GM18507 (cell line): ENCODE results near the gene LRMDA.

Experiments
- DNase-seq: peaks from one replicate; pipeline ENCODE4 v3.0.0; 2011; ENCODE audit warnings: low read depth; ENCODE audit not compliant: insufficient read length; ENCODE audit errors: extremely low spot score
- FAIRE-seq: peaks from 2 replicates; lab custom pipeline; 2011; peaks lifted over from hg19 to GRCh38; lab: Jason Lieb, UNC

The LRMDA gene

DNA sequence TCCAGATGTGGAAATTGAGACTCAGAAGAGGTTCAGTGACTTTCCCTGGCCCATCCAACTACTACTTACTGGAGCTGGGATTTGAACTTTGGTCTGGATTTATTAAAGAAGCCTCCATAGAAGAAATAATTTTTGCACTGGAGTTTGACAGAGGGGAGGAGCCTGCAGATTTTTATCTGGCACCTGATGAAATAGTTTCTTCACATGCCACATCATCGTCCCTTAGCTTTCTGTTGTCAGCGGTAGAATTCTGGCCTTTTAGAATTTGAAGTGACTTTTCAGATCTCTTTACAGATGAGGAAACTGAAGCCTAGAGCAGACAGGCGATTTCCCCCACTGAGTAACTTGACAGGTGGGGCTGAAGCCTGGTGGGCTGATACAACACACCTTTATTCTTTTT is 233.5 kb downstream of the LRMDA start:
- FAIRE-seq = no peak
- no peak for DNase-seq

GRCh38 chr10:75665707-75666106 is 234.3 kb downstream of the LRMDA start:
- DNase-seq (no peak), FAIRE-seq (no peak)

DNA sequence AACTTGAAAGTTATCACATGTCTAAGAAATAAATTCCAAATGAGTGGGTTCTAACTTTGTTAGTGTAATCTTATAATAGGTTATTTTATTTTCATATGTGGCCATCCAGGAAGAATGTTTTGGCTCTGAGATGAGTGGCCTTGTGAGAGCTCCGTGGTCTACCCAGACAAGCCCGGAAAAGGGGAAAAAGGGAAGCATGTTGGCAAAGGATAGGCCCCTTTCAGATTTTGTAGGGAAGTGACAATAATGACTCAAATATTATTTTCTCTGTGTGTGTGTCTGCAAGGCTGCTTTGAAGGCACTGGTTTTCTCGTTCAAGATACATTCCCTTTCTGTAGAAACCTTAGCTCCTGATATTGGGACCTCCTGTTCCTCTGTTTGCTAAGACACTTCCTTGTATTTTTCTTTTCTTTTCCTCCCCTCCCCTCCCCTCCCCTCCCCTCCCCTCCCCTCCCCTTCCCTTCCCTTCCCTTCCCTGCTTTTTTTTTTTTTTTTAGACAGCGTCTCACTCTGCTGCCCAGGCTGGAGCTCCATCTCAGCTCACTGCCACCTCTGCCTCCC is 240.8 kb downstream of the LRMDA start:
- DNase-seq (no peak), FAIRE-seq (no peak)

GRCh38 chr10:75672842-75673241 is 241.4 kb downstream of the LRMDA start:
- FAIRE-seq (no peak), DNase-seq (no peak)

DNA sequence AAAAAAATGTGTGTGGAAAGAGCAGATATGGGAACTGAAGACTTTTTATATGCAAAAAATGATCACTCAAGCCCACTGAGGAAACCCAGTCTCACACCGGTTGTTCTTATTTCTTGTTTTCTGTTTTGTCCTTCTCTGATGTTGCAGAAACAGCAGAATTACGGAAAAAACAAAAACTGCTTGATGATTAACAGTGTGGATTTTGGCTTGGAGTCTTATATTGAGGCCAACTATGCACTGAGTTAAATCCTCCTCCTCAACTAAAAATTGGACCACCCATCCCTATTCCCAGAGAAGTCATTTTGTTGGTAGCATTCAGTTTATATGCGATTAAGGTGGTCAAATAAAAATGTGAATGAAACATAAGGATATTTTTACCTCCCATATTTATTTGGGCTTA is 246.1 kb downstream of the LRMDA start:
- FAIRE-seq = no peak
- DNase-seq = no peak

DNA sequence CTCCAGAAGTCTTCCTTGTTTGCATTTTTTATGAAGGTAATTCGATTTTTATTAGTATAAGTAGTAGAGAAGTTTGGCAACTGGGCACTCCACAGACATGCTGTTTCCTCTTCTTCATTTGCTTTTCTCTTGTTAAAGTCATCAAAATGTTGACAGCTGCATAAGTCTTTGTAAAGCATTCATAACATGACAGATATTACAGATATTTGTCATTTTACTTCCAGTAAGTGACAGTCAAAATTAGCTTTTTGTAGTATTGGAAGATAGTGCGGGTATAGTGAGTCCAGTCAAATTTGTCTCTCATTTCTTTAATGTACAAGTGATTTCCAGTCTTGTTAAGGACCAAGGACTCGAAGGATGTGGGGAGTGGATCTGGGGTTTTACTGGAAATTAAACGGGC is 247.1 kb downstream of the LRMDA start:
- DNase-seq (no peak), FAIRE-seq (no peak)

- FAIRE-seq = no peak
- DNase-seq = no peak
Measured at GRCh38 chr10:75679536-75679935, 248.1 kb downstream of the LRMDA start.

DNA sequence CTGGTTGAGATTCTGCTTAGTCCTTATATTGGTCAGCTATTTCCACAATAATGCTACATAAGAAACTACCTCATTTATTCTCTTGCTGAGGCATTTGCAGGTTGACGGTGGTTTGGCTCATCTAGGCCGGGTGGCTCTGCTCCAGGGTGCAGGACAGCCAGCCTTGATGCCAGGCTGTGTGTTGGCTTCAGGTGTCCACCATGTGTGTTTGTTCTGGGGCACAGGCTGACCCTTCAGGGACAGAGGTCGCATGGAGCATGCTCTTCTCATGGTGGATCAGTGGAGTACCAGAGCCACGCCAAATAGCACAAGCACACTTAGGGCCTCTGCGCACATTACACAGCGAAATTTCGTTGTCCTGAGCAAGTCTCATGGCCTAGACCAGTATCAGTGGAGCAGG is 249.9 kb downstream of the LRMDA start:
- no peak for DNase-seq
- no peak for FAIRE-seq

DNA sequence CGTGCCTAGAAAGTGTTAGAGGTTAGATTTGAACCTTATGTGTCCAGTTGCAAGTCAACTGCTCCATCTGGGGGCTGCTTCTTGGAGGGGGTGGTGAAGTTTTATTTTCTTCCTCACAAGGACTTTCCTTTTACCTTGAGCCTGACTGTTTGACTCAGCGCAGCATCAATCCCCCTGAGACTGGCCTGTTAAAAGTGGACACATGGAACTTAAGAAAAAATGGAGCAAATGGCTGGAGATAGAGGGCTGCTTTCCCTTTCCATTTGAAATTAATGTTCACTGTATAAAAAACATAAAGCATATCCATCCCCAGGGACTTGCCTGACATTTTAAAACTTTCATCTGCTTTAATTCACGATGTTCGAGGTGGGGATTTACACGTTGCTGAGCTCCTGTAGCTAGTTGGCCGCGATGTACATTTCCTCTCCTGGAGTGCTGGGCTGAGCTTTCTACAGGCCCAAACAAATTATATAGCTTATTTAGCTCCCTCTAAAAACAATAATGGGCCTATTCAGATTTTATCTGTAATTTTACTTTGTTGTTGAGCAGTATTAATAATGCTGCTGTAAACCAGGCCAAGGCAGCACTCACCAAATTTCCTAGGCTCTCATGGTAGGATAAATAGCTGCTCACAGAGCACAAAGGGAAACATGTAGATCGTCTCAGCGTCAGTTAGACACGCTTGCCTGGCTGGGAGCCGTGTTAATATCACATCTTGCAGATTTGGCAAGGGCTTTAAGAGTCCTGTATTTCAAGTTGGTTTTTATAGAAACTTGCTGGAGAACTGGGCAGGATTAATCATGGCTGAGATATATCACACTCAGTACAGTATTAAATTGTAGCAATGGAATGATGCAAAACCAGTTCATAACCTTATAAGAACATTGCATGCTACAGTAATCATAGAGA is 251.5 kb downstream of the LRMDA start:
- DNase-seq = no peak
- FAIRE-seq = no peak

DNA sequence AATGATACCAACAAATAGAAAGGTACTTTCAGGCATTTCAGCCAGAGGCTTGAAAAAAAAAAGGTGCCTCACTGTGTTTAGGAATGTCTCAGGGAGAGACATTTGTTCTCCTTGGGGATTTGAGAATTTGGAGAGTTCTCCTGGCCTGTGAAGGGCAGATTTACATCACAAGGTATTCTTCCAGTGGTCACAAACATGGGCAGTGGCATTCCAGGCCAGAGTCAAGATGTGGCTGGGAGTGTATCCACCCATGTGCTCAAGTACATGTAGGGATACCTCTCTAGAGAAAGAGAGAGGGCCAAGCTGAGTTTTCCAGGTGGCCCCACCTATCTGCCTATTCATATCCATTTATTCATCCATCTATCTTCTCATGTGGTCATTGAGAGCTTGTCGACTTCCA is 253.8 kb downstream of the LRMDA start:
- FAIRE-seq (no peak), DNase-seq (no peak)

DNA sequence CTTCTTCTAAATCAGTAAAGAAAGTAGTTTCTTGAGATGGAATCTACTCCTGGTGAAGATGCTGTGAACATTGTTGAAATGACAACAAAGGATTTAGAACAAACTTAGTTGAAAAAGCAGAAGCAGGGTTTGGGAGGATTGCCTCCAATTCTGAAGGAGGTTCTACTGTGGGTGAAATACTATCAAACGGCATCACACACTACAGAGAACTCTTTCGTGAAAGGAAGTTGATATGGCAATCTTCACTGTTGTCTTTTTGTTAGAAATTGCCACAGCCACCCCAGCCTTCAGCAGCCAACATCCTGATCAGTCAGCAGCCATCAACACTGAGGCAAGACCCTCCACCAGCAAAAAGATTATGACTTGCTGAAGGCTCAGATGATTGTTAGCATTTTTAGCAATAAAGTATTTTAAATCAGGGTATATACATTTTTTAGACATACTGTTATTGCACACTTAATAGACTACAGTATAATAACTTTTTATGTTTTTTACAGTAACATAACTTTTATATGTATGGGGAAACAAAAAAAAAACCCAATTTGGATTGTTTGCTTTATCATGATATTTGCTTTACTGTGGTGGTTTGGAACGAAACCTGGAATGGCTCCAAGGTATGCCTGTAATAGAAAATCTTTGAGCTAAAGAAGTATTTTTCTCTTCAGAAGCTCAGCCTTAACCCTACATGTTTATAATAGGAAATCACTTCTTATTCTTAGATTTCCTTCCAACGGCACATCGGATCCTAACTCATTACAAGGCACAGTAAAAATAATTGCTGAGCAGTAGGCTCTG is 257.3 kb downstream of the LRMDA start:
- FAIRE-seq (no peak), DNase-seq (no peak)

GRCh38 chr10:75693489-75693888 is 262.1 kb downstream of the LRMDA start:
- DNase-seq (no peak), FAIRE-seq (no peak)

- FAIRE-seq = no peak
- DNase-seq = no peak
Measured at GRCh38 chr10:75694269-75694668, 262.8 kb downstream of the LRMDA start.

DNA sequence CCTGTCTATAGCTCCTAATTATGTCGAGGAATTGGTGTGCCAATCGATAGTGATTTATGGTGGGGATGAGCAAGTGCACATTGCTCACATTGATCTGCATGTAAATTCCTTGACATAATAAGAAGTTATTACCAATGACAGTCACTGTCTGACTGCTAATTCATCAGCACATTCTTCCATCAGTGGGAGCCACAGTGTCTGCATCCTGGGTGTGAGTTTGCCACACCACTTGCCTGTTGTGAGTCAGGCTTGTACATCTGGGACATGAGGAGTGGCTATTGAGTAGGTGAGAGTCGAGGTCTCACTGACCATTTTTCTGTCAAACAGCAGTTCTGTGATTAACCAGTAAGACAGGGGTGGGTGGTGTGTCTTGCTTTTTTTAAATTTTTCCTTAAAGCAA is 263.4 kb downstream of the LRMDA start:
- FAIRE-seq = no peak

DNA sequence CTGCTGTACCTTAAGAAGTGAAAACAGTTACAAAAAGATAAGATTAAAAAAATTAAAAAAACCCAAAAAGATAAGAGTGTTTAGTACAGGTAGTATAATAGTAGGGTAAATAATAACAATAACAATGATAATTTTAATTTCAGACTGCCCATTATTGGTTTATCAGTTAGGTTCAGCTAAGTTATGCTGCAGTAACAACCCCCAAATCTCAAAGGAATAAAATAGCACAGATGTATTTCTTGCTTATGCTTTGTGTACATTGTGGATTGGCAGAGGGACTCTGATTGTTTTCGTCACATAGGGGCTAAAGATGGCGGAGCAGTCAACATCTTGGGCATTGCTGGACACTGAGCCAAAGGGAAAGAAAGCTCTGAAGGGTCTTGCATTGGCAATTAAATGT is 264.6 kb downstream of the LRMDA start:
- FAIRE-seq = no peak
- no peak for DNase-seq

More for the DNA sequence above, 263.4 kb downstream of the LRMDA start:
- DNase-seq = no peak

GRCh38 chr10:75696536-75696935 is 265.1 kb downstream of the LRMDA start:
- DNase-seq (no peak), FAIRE-seq (no peak)

GRCh38 chr10:75703191-75703854 is 271.9 kb downstream of the LRMDA start:
- DNase-seq (no peak), FAIRE-seq (no peak)

DNA sequence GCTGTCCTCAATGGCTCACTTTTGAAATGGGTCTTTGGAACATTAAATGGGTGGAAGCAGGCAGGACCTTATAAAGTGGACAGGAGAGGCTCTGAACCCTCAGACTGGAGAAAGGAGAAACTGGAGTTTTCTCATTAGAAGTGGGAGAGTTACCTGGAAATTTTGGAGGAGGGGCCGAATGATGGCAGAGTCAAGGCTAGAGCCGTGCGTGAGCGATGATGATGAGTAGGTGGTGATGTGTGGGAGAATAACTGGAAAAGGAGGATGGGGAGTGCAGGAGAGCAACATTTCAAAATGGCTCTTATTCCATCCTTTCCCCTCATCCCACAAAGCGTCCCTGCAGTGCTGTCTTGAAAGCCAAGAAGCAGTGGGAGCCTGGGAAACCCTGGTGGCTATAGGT is 274.0 kb downstream of the LRMDA start:
- FAIRE-seq (no peak), DNase-seq (no peak)

- DNase-seq (no peak), FAIRE-seq (no peak)
Measured at GRCh38 chr10:75707080-75707840, 275.8 kb downstream of the LRMDA start.
